HG03097 (cell line): ENCODE data around the gene FHDC1.

Source experiments
- ATAC-seq: cut with Tn5 transposase; IDR thresholded peaks from one replicate; pipeline ENCODE4 v1.9.1; 2021; ENCODE audit not compliant: unreplicated experiment, low FRiP score

FHDC1 gene

GRCh38 chr4:152957437-152958171 lies 21.5 kb downstream of the FHDC1 start:
- no peak for ATAC-seq

- no peak for ATAC-seq
Observed at GRCh38 chr4:152959080-152959479, 23.0 kb downstream of the FHDC1 start.

GRCh38 chr4:152960082-152960481 lies 24.0 kb downstream of the FHDC1 start:
- ATAC-seq, result no peak

GRCh38 chr4:152961014-152961772 lies 25.1 kb downstream of the FHDC1 start:
- no peak for ATAC-seq

- no peak for ATAC-seq
Observed at GRCh38 chr4:152961773-152962115, 25.6 kb downstream of the FHDC1 start.

GRCh38 chr4:152962150-152962549 lies 26.0 kb downstream of the FHDC1 start:
- ATAC-seq, result no peak

- ATAC-seq, result no peak
Observed at GRCh38 chr4:152964335-152964734, 28.2 kb downstream of the FHDC1 start.

- no peak for ATAC-seq
Observed at GRCh38 chr4:152965611-152966010, 29.5 kb downstream of the FHDC1 start.

GRCh38 chr4:152967907-152968306 lies 31.8 kb downstream of the FHDC1 start:
- no peak for ATAC-seq

GRCh38 chr4:152968806-152969394 lies 32.8 kb downstream of the FHDC1 start:
- no peak for ATAC-seq

- ATAC-seq, result no peak
Observed at GRCh38 chr4:152970102-152970820, 34.1 kb downstream of the FHDC1 start.

GRCh38 chr4:152971053-152971452 lies 34.9 kb downstream of the FHDC1 start:
- no peak for ATAC-seq

- ATAC-seq, result no peak
Observed at GRCh38 chr4:152972821-152973628, 36.9 kb downstream of the FHDC1 start.

- ATAC-seq, result no peak
Observed at GRCh38 chr4:152973629-152974467, 37.7 kb downstream of the FHDC1 start.

- no peak for ATAC-seq
Observed at GRCh38 chr4:152974468-152975379, 38.6 kb downstream of the FHDC1 start.

- ATAC-seq, result no peak
Observed at GRCh38 chr4:152975380-152976211, 39.5 kb downstream of the FHDC1 start.

- no peak for ATAC-seq
Observed at GRCh38 chr4:152976212-152976761, 40.2 kb downstream of the FHDC1 start.
